GM12878 (cell line): ENCODE data around the gene MAP2K1. TPM values are rescaled to one million over a fixed set of nuclear protein-coding genes. Genes with fewer than 3 reads are reported as not detected.

Source experiments
- ATF2 ChIP-seq: IDR thresholded peaks from 2 replicates; pipeline ENCODE4 v1.6.1; 2012; ENCODE audit warnings: low read length, inconsistent platforms
- ATF7 ChIP-seq: fragments of 450-650 bp; IDR thresholded peaks from 2 replicates; pipeline ENCODE4 v1.6.1; 2016; ENCODE audit warnings: low read depth, mild to moderate bottlenecking
- CBFB ChIP-seq: IDR thresholded peaks from 2 replicates; pipeline ENCODE4 v1.6.1; 2016; ENCODE audit warnings: antibody characterized with exemption, low read depth
- CREM ChIP-seq: IDR thresholded peaks from 2 replicates; pipeline ENCODE4 v1.6.1; 2014; ENCODE audit warnings: antibody characterized with exemption, low read depth
- E2F4 ChIP-seq: IDR thresholded peaks from 2 replicates; pipeline ENCODE4 v1.6.1; 2012; ENCODE audit warnings: low read depth, low read length, improper control_type of control experiment
- EP300 ChIP-seq, 2 experiments: fragments of 150-350 bp in 1 of 2; IDR thresholded peaks; 2 replicates each; pipeline ENCODE4 v1.6.1; 2011 to 2012; ENCODE audit warnings: low read depth in 2 of 2, low read length in 2 of 2, borderline replicate concordance in 1 of 2, improper control_type of control experiment in 1 of 2, inconsistent platforms in 1 of 2; ENCODE audit not compliant: control insufficient read depth in 1 of 2
- ETV6 ChIP-seq, 2 experiments: fragments of 450-650 bp in 1 of 2; IDR thresholded peaks in 1 of 2; conservative IDR thresholded peaks in 1 of 2; 2 replicates each; pipeline ENCODE4 v1.6.1; 2014; ENCODE audit warnings: antibody characterized with exemption in 1 of 2, borderline replicate concordance in 1 of 2, low read depth in 1 of 2, mild to moderate bottlenecking in 1 of 2, moderate library complexity in 1 of 2
- GABPA ChIP-seq: IDR thresholded peaks from 2 replicates; pipeline ENCODE4 v1.6.1; 2014; ENCODE audit warnings: antibody characterized with exemption, low read depth, mild to moderate bottlenecking, inconsistent platforms
- HDAC6 ChIP-seq: fragments of 200-600 bp; sonication (generic); IDR thresholded peaks from one replicate; pipeline ENCODE4 v1.8.0; 2017; ENCODE audit warnings: antibody characterized with exemption; ENCODE audit not compliant: unreplicated experiment
- IKZF2 ChIP-seq, 2 experiments: fragments of 450-650 bp; IDR thresholded peaks; 2 replicates each; pipeline ENCODE4 v1.6.1; 2017; ENCODE audit warnings: mild to moderate bottlenecking in 2 of 2, moderate library complexity in 2 of 2
- MYC ChIP-seq: IDR thresholded peaks from 2 replicates; pipeline ENCODE4 v1.6.1; 2011; ENCODE audit warnings: mild to moderate bottlenecking, low read length, moderate library complexity, inconsistent platforms; ENCODE audit not compliant: insufficient read depth, insufficient replicate concordance, insufficient read length, severe bottlenecking
- PAX8 ChIP-seq: fragments of 450-650 bp; IDR thresholded peaks from 2 replicates; pipeline ENCODE4 v1.6.1; 2017; ENCODE audit warnings: mild to moderate bottlenecking, moderate library complexity
- PML ChIP-seq: IDR thresholded peaks from 2 replicates; pipeline ENCODE4 v1.6.1; 2012; ENCODE audit warnings: low read length, inconsistent platforms
- RELB ChIP-seq: fragments of 450-650 bp; IDR thresholded peaks from 2 replicates; pipeline ENCODE4 v1.6.1; 2017; ENCODE audit warnings: low read depth, mild to moderate bottlenecking, moderate library complexity
- SP1 ChIP-seq: IDR thresholded peaks from one replicate; pipeline ENCODE4 v1.6.1; 2011; ENCODE audit warnings: low read depth, low read length
- TCF12 ChIP-seq: IDR thresholded peaks from 2 replicates; pipeline ENCODE4 v1.6.1; 2011; ENCODE audit warnings: low read depth, mild to moderate bottlenecking, low read length
- USF1 ChIP-seq: IDR thresholded peaks from 2 replicates; pipeline ENCODE4 v1.6.1; 2011; ENCODE audit warnings: borderline replicate concordance, low read depth, mild to moderate bottlenecking, moderate library complexity, mixed read lengths, low read length; ENCODE audit not compliant: insufficient read depth; ENCODE audit errors: extremely low read length
- USF2 ChIP-seq: IDR thresholded peaks from 2 replicates; pipeline ENCODE4 v1.6.1; 2011; ENCODE audit warnings: low read depth, low read length, improper control_type of control experiment, borderline replicate concordance
- ZBTB33 ChIP-seq: fragments of 450-650 bp; IDR thresholded peaks from 2 replicates; pipeline ENCODE4 v1.6.1; 2017; ENCODE audit warnings: mild to moderate bottlenecking
- ZNF207 ChIP-seq: fragments of 450-650 bp; IDR thresholded peaks from 2 replicates; pipeline ENCODE4 v1.6.1; 2014; ENCODE audit warnings: antibody characterized with exemption, mild to moderate bottlenecking, borderline replicate concordance
- ZNF217 ChIP-seq: fragments of 450-650 bp; IDR thresholded peaks from 2 replicates; pipeline ENCODE4 v1.6.1; 2017; ENCODE audit warnings: antibody characterized with exemption, mild to moderate bottlenecking
- polyA plus RNA-seq, 11 experiments: library from polyadenylated mRNA; depleted of rRNA in 4 of 11; unstranded in 6 of 11; stranded (reverse) in 5 of 11; fragments of >200 nt; fragmentation: Nextera tagmentation in 4 of 11; fragmentation: Illumina TruSeq in 1 of 11; extraction: Ambion mirVana in 4 of 11; extraction: Trizol in 1 of 11; gene quantifications; 1 replicate in 1 of 11; 2 replicates in 10 of 11; pipeline versions ENCODE4 v1.2.1 to v1.2.3, GENCODE V29; 2011 to 2016; ENCODE audit warnings: inconsistent platforms in 2 of 11, missing spikeins in 2 of 11, low read depth in 1 of 11
- total RNA-seq, 4 experiments: library from RNA; depleted of rRNA in 3 of 4; stranded (reverse); fragments of >200 nt in 3 of 4; fragmentation: Illumina TruSeq in 1 of 4; extraction: Trizol in 1 of 4; gene quantifications; 2 replicates each; pipeline versions ENCODE4 v1.2.1 to v1.2.3, GENCODE V29; 2013 to 2021

Gene MAP2K1
- total and polyA plus RNA-seq, 10 of the 15 experiments (the other 5 are each of a cell fraction or from before 2014, with no cell fraction given), result 11.2 to 112 (median 56.6) TPM

- TF ChIP-seq ETV6 (conservative IDR thresholded peaks at IDR 0.05 in 1 of 2, IDR thresholded peaks at IDR 0.05 in 1 of 2; ENCODE audit: borderline replicate concordance in 1 of 2, low read depth in 1 of 2) (peak in 1 of 2 experiments; percentile 76; a peak in 2 of 4 replicates), CBFB (peak; percentile 35; the same call in 1 of the 2 replicates), TCF12 (no peak), HDAC6 (no peak), EP300 (IDR thresholded peaks at IDR 0.05; ENCODE audit: borderline replicate concordance in 1 of 2, control insufficient read depth in 1 of 2, low read depth in 2 of 2, low read length in 2 of 2) (no peak), RELB (peak; percentile 73), USF2 (no peak), PML (no peak), MYC (no peak), SP1 (peak; percentile 9), PAX8 (no peak), E2F4 (no peak), CREM (no peak), ATF2 (peak; percentile 64), IKZF2 (IDR thresholded peaks at IDR 0.05) (peak; percentile 76 to 78; a peak in 3 of 4 replicates), ATF7 (peak; percentile 79), ZNF217 (no peak), ZBTB33 (peak; percentile 60; the same call in 1 of the 2 replicates), USF1 (no peak), ZNF207 (0 out of 2 replicates have a peak, but pooled peaks have one; percentile 27), GABPA (0 out of 2 replicates have a peak, but pooled peaks have one; percentile 23)
Measured at GRCh38 chr15:66369773-66370651, 16.7 kb upstream of the MAP2K1 start (continued).
